Renal cortical epithelial cell (primary cell): ENCODE data around the gene RAP1GAP. TPM values are rescaled to one million over a fixed set of nuclear protein-coding genes. Genes with fewer than 3 reads are reported as not detected.
"Not testable (repeated sequence)": the region's sequence is repeated elsewhere in the genome, so short reads cannot be mapped to it uniquely, and the experiment has no call there.

Experiments
- DNase-seq: peaks from one replicate; pipeline ENCODE4 v3.0.0-alpha.2; 2011; ENCODE audit warnings: low read depth
- total RNA-seq: library from RNA; depleted of rRNA; stranded (reverse); fragments of >200 nt; gene quantifications from 2 replicates; pipeline ENCODE4 v1.2.3, GENCODE V29; 2014

RAP1GAP gene
- total RNA-seq, 1 donor from 2014 or later = 23.5 TPM

- no peak for DNase-seq
These were observed 8.0 kb upstream of the RAP1GAP start for GRCh38 chr1:21677168-21677567.

- no peak for DNase-seq
These were observed 5.8 kb upstream of the RAP1GAP start for GRCh38 chr1:21674957-21675356.

GRCh38 chr1:21673853-21674252 lies 4.7 kb upstream of the RAP1GAP start:
- not testable (repeated sequence) for DNase-seq

GRCh38 chr1:21673277-21673780 lies 4.2 kb upstream of the RAP1GAP start:
- peak; percentile 31 for DNase-seq

GRCh38 chr1:21672478-21673276 lies 3.5 kb upstream of the RAP1GAP start:
- no peak for DNase-seq

GRCh38 chr1:21671915-21672314 lies 2.8 kb upstream of the RAP1GAP start:
- DNase-seq = peak; percentile 21

- no peak for DNase-seq
These were observed 2.1 kb upstream of the RAP1GAP start for GRCh38 chr1:21670956-21671902.

- DNase-seq = no peak
These were observed 1.1 kb upstream of the RAP1GAP start for GRCh38 chr1:21670059-21670881.

- DNase-seq = no peak
These were observed 253 bp downstream of the RAP1GAP start for GRCh38 chr1:21668951-21669257.

- DNase-seq = no peak
These were observed 766 bp downstream of the RAP1GAP start for GRCh38 chr1:21668232-21668950.

GRCh38 chr1:21667348-21668231 lies 1.6 kb downstream of the RAP1GAP start:
- DNase-seq = no peak

- no peak for DNase-seq
These were observed 2.4 kb downstream of the RAP1GAP start for GRCh38 chr1:21666576-21667320.

- no peak for DNase-seq
These were observed 3.2 kb downstream of the RAP1GAP start for GRCh38 chr1:21665711-21666575.

- DNase-seq = no peak
These were observed 4.2 kb downstream of the RAP1GAP start for GRCh38 chr1:21664806-21665588.

GRCh38 chr1:21663951-21664805 lies 5.0 kb downstream of the RAP1GAP start:
- DNase-seq = no peak

- DNase-seq = no peak
These were observed 5.8 kb downstream of the RAP1GAP start for GRCh38 chr1:21663248-21663950.
